ENCODE measurements around the gene TKTL1.
"Not testable (repeated sequence)": the region's sequence is repeated elsewhere in the genome, so short reads cannot be mapped to it uniquely, and the experiment has no call there.

GRCh38 chrX:154263072-154263471 is 32.5 kb upstream of the TKTL1 start:
- not testable (repeated sequence) for TF ChIP-seq CTCF (conservative IDR thresholded peaks at IDR 0.05; ENCODE audit: low read length); EZH2phosphoT487 (IDR thresholded peaks at IDR 0.05; ENCODE audit: borderline replicate concordance, low read depth, low read length)
